GM23338 (cell line): Measurements from ENCODE around the gene CEBPZ.

Experiments used
- CREB1 ChIP-seq: fragments of 250-450 bp; sonication (Bioruptor Pico); IDR thresholded peaks from 2 replicates; pipeline ENCODE4 v1.5.0; 2020; ENCODE audit warnings: low read depth, mild to moderate bottlenecking, moderate library complexity
- CTCF ChIP-seq, 2 experiments: fragments of 200-600 bp in 1 of 2; sonication (generic) in 1 of 2; conservative IDR thresholded peaks; 2 replicates each; pipeline versions ENCODE4 v1.5.1 to v1.6.1; 2016 to 2017; ENCODE audit warnings: antibody characterized with exemption in 2 of 2, low read depth in 2 of 2, mild to moderate bottlenecking in 2 of 2, moderate library complexity in 1 of 2
- EZH2 ChIP-seq: fragments of 200-600 bp; sonication (generic); IDR thresholded peaks from one replicate; pipeline ENCODE4 v1.8.0; 2017; ENCODE audit warnings: antibody characterized with exemption, mild to moderate bottlenecking, low read depth; ENCODE audit not compliant: unreplicated experiment
- EZH2phosphoT487 ChIP-seq: fragments of 200-600 bp; sonication (generic); IDR thresholded peaks from one replicate; pipeline ENCODE4 v1.8.1; 2018; ENCODE audit warnings: antibody characterized with exemption; ENCODE audit not compliant: unreplicated experiment
- JUNB ChIP-seq: IDR thresholded peaks from one replicate; pipeline ENCODE4 v1.6.1; 2016; ENCODE audit warnings: antibody characterized with exemption; ENCODE audit not compliant: unreplicated experiment
- POLR2AphosphoS5 ChIP-seq: IDR thresholded peaks from 2 replicates; pipeline ENCODE4 v1.6.1; 2016; ENCODE audit warnings: antibody characterized with exemption, low read depth
- REST ChIP-seq: IDR thresholded peaks from one replicate; pipeline ENCODE4 v1.6.1; 2018; ENCODE audit warnings: antibody characterized with exemption; ENCODE audit not compliant: unreplicated experiment
- STAT1 ChIP-seq: IDR thresholded peaks from one replicate; pipeline ENCODE4 v1.6.1; 2016; ENCODE audit warnings: antibody characterized with exemption; ENCODE audit not compliant: unreplicated experiment
- ZNF114 ChIP-seq: fragments of 250-450 bp; sonication (Bioruptor Pico); IDR thresholded peaks from 2 replicates; pipeline ENCODE4 v1.5.0; 2020; ENCODE audit warnings: mild to moderate bottlenecking, moderate library complexity
- ZNF331 ChIP-seq: fragments of 250-450 bp; sonication (Bioruptor Pico); IDR thresholded peaks from 2 replicates; pipeline ENCODE4 v1.5.0; 2020; ENCODE audit warnings: low read depth, mild to moderate bottlenecking, moderate library complexity
- ZNF462 ChIP-seq: fragments of 250-450 bp; sonication (Bioruptor Pico); IDR thresholded peaks from 2 replicates; pipeline ENCODE4 v1.5.0; 2020; ENCODE audit warnings: mild to moderate bottlenecking, moderate library complexity
- TF ChIP-seq, protein P1 (sequence below): IDR thresholded peaks from 2 replicates; pipeline ENCODE4 v1.6.1; 2016; ENCODE audit warnings: antibody characterized with exemption

DNA sequence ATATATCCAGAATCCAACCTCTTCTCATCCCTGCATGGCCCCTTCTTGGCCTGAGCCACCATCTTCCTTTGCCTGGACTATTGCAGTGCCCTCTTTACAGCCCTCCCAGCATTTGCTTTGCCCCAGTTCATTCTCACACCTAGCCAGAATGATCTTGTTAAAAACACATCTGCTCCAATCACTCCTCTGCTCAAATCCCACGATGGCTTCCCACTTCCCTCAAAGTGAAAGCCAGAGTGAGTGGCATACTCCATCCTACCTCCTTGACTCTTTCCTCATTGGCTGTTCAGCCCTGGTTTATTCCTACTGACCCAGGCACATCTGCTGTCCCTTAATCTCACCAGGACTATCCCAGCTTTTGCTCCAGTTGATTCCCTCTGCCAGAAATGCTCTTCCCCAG lies 57.7 kb downstream of the CEBPZ start:
- TF ChIP-seq CTCF (conservative IDR thresholded peaks at IDR 0.05; ENCODE audit: low read depth in 2 of 2) (no peak), EZH2phosphoT487 (no peak), EZH2 (no peak), JUNB (no peak), REST (no peak), POLR2AphosphoS5 (no peak), CREB1 (CRISPR knock-in tag) (no peak), ZNF331 (CRISPR knock-in tag) (no peak), STAT1 (no peak), ZNF114 (CRISPR knock-in tag) (no peak), ZNF462 (no peak)
- TF ChIP-seq, protein P1, sequence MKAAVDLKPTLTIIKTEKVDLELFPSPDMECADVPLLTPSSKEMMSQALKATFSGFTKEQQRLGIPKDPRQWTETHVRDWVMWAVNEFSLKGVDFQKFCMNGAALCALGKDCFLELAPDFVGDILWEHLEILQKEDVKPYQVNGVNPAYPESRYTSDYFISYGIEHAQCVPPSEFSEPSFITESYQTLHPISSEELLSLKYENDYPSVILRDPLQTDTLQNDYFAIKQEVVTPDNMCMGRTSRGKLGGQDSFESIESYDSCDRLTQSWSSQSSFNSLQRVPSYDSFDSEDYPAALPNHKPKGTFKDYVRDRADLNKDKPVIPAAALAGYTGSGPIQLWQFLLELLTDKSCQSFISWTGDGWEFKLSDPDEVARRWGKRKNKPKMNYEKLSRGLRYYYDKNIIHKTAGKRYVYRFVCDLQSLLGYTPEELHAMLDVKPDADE = no peak
